HG03066 (cell line): ENCODE results near the gene ZNF19.

Experiments used
- ATAC-seq: cut with Tn5 transposase; IDR thresholded peaks from one replicate; pipeline ENCODE4 v1.9.1; 2021; ENCODE audit warnings: low read depth; ENCODE audit not compliant: unreplicated experiment

ZNF19 gene

DNA sequence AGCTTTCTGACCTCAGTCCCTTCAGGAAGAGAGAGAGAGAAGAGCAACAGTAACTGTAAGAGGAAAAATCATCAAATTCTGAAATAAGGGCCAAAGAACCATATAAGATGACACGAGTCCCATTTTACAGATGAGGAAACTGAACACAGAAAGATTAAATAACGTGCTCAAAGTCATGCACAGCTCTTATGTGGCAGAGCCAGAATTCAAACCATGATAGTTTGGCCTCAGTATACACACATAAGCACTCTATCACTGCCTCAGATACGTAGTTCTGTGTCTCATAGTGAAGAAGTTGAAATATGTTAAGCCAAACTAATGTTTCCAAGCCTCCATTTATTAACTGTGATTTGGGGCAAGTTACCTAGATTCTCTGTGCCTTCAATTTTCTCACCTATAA, 1.9 kb upstream of the ZNF19 start:
- ATAC-seq, result no peak

DNA sequence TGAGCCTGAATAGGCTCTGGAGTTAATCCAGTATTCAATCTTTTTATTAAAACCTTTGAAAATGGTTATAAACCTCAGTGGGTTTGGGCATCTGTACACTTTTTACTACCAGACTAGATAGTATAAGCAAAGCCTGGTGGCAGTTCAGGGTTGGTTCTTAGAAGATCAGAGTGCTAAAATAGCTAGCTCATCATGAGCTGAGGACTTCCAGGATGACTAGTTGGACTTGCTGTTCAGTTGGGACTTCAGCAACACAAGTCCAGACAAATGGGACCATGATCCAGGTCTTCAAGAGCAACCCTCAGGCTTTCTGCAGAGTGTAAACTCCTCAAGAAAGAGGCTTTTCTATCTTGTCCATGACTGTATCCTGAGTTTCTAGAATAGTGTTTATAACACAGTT, 1.2 kb upstream of the ZNF19 start:
- no peak for ATAC-seq

DNA sequence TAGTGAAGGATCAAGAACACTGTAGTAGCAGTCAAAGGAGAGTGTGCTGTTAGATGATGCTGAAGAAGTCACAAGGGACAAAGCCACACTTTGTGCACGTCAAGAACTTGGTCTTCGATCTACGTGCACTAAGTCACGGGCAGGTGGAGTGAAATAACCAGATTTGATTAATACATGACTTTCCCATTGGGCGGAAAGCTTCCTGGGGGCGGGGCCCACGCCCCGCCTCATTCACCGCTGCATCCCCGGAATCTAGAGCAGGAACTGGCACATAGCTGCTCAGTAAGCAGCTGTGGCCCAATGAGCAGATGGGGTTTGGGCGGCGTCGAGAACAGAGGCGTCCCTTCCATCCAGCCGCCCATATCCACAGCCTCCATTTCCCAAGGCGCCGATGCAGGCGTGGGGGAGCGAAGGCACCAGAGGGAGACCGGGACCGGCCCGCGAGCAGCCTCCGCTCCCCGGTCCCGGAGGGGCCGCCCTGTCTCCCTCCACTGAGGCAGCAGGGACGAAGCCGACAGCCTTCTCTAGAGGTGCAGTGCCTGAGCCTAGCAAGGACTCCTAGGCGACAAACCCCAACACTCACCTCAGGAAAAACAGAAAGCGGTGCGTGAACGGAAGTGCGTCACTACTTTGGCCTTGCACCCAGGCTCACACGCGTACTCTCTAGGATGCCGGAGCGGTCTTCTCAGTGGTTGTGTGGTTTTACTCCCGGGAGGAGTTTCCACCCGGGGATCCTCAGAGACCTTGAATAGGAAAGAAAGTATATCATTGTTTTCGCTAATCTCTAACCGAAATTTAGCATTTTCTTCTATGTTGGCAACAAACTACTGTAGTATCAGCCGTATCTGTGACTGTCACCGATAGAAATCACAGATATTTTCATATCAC, 4.9 kb downstream of the ZNF19 start:
- peak; percentile 83 for ATAC-seq

DNA sequence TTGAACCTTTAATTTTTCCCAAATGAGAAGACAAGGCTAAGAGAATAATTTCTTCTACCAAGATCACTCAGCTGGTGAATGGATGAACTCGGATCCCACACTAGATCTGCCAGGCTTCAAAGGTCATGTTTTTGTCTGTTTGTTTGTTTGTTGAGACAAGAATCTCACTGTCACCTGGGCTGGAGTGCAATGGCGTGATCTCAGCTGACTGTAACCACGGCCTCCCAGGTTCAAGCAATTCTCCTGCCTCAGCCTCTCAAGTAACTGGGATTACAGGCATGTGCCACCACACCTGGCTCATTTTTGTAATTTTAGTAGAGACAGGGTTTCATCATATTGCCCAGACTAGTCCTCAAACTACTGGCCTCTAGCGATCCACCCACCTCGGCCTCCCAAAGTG, 6.6 kb downstream of the ZNF19 start:
- no peak for ATAC-seq

DNA sequence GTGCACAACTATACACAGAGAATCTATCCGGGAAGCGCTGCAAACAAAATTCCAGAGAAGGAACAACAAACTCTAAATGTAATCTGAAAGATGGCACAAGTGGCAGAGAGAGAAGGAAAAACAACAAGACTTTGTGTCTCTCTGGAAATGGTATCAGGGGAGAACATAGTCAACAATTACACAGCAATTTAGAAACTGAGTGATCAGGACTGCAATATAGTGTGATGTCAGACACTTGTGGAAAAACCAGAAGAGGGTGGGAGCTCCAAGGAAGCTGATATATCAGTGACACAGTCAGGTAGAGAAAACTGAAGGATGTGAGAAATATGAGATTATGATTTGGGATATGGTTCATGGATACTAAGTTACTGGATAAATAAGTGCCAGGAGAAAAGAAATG, 8.2 kb downstream of the ZNF19 start:
- ATAC-seq, result no peak

DNA sequence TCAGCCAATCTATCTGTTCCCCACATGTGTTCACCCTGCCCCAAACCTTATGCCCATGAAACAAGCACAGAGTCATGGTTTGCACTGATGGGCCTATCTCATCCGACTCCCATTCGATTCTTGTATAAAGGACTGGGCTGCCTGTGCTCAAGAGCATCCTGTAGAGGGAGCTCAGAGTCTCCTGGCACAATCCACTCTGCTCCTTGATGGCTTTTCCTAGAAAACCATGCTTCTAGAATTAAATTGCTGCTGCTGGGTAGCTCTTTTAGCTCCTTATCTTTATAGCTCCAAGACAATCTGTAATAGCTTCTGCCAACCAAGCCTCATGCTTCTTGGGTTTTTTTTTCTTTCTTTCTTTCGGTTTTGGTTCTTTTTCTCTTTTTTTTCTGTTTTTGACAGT, 9.7 kb downstream of the ZNF19 start:
- ATAC-seq, result no peak

DNA sequence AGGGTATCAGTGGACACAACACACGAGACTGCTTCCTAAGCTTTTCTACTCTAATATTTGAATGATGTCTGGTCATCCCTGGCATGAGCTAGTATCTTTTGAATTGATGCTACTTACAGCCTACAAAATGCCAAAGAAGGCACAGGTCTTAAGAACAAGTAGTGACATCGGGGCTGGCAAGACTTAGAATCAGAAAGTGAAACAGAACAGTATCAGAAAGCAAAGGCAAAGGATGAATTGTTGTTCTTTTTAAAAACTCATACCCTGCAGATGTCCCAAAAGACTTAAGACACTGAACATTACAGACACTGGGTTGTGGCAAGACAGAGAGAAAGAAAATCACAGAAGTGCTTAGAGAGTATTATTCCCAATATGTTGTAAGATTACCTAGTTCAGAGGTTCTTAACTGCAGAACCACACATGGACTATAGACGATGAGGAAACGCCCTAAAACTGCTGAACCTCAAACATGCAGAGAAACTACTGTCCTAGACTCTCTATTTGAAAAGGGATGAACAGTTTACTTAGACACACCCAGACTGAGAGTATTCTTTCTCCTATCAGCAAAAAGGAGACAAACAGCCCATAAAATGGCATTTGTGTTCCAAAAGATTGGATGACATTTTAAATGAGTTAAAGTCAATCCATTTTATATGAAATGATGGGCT, 12.5 kb downstream of the ZNF19 start:
- ATAC-seq, result no peak

DNA sequence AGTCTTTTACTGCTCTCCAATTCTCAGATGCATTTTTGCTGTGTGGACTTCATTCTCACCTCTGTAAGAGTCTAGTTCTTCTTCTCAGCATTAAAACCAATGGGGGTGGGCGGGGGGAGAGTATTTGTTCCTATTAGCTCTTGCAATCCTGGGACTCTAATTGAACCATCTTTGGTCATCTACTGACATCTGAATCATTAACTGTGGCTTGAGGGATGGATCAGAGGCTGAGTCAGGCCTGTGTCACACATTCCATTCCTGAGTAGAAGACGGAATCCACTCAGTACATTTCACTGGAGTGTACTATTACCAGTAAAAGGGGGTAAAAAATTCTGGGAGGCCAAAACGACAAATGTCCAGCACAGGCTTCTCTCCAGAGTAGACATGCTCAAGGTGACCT, 14.3 kb downstream of the ZNF19 start:
- no peak for ATAC-seq

DNA sequence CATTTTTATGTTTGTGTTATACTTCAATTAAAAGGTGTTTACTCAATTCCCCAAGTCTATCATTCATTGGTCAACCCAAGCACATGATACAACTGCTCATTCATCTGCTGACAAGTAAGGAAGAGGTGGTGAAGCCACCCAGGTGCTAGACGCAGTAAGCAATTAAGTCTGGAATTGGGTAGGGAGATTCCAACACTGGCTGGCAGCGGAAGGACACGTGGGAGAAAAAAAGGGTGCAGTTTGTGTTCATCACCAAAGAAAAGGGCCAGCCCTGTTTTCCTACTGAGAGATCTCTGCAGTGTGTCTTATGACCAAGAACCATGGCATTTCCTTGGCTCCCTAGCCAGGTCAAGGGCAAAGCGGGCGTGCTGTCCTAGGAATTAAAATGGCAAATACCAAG, 15.2 kb downstream of the ZNF19 start:
- no peak for ATAC-seq

DNA sequence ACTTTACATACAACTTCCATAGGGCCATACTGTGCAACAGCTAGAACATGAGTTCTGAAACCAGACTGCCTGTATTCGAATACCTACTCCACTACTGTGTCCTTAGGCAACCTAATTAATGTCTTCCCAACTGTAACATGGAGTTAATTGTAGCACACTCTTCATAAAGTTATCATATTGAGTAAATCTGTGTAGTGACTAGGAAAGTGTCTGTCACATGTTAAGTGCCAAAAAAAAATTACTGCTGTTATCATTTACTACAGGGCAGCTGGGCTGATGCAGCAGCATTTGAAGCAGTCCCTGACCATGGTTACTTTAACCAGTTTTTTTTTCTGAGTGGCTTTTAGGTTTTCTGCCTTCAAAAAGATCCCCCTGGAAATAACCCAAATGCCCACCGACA, 16.2 kb downstream of the ZNF19 start:
- ATAC-seq, result no peak

DNA sequence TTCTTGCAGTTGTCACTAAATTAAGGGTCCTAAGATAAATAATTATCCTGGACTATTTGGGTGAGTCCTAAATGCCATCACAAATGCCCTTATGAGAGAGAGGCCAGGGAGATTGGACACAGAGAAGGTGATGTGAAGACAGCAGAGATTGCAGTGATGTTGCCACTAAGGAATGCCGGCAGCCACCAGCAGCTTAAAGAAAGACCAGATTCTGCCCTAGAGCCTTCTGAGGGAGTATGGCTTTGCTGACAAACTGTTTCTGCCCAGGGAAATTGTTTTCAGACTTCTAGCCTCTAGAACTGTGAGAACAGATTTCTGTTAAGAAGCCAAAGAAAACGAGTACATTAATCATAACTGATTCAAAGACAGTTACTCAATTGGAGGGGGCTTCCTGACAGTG, 17.1 kb downstream of the ZNF19 start:
- no peak for ATAC-seq

DNA sequence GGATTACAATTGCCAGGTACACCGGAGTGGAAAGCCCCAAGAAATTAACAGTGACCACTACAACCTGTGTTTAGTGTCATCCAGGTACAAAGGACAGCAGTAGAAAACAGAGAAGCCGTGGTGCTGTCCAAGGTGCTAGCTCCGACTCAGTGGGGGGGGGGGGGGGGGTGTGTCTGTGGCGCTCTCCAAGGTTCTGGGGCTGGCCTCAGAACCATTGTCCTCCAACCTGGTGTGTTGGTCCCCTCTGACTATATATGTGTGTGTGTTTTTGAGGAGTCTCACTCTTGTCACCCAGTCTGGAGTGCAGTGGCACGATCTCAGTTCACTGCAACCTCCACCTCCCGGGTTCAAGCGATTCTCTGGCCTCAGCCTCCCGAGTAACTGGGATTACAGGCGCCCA, 21.3 kb downstream of the ZNF19 start:
- ATAC-seq, result no peak

DNA sequence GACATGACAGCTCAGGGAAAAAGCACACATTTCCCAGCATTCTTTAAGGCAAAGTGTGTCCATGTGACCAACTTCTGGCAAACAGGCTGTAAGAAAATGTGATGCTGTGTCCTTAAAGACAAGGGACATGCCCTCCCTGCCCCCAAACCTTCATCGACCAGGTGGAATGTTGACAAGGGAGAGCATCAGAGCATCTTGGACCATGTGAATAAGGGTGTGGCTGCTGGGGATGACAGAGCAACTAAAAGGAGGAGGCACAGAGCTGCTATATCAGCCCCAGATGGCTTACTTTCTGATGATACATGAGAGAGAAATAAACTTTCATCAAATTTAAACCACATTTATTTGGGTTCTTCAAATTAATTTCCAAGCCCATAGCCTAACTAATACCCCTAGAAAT, 24.9 kb downstream of the ZNF19 start:
- ATAC-seq, result no peak

DNA sequence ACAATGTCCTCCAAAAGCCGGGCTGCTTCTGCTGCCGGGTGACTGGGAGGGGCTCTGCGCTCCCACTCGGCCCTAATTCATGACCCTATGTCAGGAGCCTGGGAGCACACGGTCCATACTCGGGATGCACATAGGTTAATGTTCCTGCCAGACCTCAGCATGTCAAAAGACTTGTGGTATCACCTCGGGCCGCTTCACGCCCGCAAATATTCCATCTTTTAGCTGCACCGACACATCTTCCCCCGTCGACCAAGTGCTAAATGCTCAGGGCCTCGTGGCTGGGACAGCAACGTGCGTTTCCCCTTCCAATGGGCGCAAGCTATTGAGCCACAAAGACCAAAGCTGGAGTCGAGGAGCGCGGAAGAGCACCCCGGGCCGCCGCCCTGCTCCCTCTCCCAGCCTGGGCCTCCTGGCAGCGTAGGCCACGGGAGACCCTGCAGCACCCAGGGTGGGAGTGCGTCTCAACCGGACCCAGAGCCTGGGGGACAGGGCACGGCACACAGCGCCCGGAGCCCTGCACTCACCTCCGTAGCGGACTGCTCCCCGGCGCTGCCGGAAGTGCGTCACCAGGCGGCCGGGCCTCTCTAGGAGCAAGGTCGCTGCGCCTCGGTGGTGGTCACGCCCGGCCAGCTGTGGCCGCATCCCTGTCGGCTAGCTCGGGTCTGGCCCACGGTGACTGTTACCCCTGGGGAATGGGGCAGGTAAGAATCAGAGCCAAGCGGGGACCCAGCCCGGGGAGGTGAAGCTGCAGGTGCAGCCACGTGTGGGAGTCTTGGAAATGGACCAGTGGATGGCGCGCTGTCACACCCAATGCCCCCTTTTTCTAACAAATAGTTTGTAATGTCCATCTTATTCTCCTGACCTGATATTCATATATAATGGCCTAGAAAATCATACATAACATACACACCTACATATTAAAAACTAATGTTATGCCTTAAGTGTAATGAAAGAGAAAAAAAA, 27.2 kb downstream of the ZNF19 start, which contains the start of gene ZNF23:
Gene ZNF23, minus strand, starts transcription at position 562 of the 963 bp plus-strand sequence. CDS start 5,451 bp downstream, outside the sequence.
- peak; percentile 94 for ATAC-seq

DNA sequence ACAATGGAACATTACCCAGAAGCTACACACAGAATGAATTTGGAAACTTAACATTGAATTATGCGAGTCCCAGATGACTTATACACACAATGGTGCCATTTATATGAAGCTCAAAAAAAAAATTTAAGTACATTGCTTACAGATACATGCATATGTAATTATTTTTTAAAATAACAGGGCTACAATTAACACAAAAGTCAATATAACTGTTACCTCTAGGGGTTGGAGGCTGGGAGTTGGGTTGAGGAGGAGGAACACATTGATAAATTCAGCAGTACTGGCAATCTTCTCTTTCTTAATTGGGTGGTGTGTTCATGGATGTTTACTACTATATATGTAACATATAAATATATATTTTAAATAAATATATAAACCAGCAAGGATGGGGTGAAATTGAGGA, 28.2 kb downstream of the ZNF19 start:
- ATAC-seq, result no peak

DNA sequence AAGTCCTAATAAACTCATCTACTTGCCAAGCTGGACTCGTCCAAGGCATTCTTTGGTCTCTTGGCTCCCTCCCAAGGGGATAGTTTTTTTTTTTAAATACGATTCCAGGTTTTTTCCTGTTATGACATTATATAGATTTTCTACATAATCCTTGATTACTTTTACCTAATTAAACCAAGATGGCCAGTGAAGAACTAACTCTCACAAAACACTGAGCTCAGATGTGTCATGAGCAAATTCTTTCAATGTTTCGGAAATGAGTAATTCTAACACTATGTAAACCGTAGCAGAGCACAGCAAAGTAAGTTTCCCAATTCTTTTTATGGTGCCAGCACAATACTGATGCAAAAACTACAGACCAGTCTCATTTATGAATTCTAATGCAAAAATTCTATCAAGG, 28.9 kb downstream of the ZNF19 start:
- no peak for ATAC-seq

DNA sequence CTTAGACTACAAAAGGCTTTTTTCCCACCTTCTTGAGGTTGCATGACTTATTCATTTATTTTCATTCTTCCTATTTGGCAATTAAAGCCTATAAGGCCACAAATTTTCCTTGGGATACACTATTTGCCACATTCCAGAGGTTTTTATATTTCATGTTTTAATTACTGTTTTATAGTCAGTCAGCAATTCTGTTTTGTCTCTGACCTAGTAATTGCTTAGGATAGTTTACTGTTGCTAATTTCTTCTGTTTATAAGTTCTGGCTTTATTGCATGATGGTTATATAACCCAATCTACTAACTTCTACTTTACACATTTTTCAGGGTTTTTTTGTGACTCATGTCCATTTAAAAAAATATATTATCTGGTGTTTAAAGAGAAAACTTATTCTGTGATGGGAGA, 29.6 kb downstream of the ZNF19 start:
- ATAC-seq, result no peak

DNA sequence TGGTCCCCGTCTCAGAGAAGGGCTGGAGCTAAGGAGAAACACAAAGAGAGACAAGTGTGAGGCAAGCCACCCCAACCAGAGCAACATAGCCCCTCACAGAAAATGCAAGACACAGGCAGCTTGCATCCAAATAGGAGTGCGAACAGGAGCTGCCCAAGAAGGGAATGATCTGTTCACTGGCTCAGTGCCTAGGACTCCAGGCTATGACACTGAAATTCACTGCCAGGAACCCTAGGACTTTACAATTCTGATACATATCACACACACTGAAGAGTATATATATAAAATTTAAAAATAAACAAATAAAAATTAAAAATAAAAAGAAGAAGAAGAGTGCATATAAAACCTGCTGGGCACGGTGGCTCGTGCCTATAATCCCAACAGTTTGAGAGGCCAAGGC, 32.3 kb downstream of the ZNF19 start:
- ATAC-seq, result no peak

DNA sequence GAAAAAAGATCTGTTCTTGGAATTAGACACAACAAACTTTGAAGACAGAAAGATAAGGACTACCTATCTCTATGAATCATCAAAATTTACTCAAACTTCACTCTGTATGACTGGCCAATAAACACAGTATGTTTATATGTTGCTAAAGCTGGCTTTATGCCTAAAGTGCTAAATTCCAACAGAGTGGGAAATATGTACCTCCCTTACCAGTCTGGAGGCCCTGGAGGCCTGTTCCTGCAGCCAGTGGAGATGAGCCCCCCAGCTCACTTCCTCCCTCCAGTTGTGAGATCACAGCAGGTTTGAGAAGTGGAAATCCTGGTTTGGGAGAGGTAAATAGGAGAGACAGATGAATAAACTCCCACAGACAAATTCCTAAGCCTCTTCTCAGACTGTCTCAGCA, 36.1 kb downstream of the ZNF19 start:
- ATAC-seq, result no peak

DNA sequence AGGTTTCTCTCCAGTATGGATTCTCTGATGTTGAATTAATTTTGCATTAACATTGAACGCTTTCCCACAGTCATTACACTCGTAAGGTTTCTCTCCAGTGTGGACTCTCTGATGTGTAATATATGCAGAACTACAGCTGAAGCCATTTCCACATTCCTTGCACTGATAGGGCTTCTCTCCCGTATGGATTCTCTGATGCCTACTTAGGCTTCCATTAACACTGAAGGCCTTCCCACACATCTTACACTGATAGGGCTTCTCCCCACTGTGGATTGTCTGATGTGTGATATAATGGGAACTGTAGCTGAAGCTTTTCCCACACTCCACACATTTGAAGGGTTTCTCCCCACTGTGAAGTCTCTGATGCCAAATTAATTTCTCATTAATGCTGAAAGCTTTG, 40.1 kb downstream of the ZNF19 start:
- no peak for ATAC-seq

DNA sequence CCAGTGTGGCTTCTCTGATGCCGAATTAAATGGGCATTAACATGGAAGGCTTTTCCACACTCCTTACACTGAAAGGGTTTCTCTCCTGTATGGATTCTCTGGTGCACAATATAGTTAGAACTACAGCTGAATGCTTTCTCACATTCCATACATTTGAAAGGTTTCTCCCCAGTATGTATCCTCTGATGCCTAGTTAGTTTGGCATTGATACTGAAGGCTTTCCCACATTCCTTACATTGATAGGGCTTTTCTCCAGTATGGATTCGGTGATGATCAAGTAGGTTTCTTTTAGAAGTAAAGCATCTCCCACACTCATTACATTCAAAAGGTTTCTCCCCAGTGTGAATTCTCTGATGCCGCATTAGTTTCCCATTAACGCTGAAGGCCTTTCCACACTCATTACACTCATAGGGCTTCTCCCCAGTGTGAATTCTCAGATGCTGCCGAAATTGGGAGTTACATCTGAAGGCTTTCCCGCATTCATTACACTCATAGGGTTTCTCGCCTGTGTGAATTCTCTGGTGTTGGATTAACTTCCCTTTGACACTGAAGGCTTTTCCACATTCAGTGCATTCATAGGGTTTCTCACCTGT, 40.8 kb downstream of the ZNF19 start:
- ATAC-seq, result no peak
